ENCODE data around the gene HGFAC.

HGFAC gene

DNA sequence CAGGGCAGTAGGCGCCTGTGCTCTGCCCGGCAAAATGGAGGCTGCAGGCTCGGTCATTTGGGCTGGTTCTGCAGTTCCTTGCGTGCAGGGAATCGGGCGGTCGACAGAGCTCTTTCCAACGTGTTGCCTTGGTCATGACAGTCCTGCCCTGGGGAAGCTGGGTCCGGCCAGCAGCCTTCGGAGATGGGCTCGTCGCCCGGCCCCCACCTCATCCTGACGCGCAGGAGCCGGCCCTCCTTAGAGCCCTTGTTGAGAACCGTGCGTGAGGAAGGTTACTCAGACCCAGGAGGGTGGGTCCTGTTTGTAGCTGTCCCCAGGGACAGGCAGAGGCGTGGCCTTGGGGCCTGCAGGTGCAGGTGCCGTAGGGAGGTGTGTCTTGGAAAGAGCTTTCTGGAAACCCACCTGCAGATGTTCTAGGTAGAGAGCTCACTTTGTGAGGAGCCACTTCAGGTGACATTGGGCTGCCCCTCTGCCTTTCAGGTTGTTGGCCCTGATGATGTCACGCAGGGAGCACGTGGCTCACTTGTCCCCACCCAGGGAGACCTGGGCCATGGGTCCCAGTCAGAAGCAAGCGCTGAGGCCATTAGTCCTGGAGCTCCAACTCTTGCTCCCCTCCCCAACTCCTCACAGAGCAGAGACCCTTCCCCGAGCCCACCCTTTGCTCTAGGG, 15.2 kb upstream of the HGFAC start:
- no peak for DNase-seq (ENCODE audit: low read depth)

DNA sequence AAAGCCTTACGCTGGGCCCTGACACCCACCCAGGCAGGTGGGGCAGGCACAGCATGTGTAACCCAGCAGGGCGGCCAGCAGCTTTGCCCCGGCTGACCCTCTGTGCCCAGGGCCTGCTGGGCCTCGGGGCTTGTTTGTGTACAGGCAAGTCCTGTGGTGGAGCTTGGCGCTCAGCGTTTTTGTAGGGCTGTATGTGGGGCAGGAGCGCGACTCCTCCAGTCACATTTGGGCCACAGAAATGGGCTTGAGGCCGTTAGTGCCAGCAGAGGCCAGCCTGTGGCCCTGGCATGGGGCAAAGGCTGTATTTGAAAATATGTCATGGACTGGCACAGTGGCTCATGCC, 14.7 kb upstream of the HGFAC start:
- no peak for DNase-seq (ENCODE audit: low read depth)

DNA sequence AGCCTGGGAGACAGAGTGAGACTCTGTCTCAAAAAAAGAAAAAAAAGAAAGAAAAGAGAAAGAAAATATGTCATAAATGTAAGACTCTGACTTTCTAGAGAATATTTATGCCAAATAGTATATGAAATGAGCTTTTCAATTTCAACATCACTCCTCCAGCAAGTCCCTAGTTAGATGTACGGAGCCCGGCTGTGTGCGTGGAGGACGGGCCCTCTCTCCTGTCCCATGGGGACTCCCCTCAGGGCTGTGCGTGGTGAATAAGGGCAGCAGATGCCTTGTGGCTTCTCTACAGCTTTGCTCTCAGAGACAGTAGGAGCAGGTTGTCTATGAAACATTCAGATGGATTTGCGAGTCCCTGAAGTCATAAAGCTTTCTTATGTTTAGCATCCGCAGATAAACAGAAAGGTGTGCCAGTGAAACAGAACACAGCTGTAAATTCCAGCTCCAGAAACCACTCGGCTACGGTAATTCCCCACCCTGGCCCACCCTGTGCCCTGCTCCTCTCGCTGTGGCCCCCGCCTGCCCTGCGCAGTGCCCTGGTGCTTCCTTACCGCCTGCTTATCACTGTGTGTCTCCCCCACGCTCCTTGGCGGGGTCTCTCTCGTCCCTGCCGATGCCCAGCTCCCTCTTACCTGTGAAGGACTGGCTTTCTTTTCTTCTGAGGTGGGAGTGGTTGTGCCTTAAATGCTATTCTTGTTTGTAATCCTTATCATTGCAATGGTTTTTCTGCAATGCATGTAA, 13.9 kb upstream of the HGFAC start:
- no peak for DNase-seq (ENCODE audit: low read depth)

DNA sequence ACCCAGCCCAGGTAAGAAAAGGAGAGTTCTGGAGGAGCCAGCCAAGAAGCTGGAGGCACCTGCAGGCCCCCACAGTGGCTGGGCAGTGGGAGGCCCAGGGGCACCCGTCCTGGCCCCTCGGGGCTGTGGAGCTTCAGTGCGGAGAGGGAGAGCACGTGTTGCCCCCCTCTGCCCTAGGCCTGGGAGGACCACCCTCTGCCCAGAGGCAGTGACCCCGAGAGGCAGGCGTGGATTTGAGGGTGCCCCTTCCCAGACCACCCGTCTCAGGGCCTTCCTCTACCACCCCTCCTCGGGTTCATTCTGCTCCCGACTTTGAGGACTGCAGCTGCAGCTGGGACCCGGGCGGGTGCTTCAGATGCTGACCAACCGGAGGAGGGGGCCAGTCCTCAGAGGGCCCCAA, 12.1 kb upstream of the HGFAC start:
- DNase-seq (ENCODE audit: low read depth), result no peak

DNA sequence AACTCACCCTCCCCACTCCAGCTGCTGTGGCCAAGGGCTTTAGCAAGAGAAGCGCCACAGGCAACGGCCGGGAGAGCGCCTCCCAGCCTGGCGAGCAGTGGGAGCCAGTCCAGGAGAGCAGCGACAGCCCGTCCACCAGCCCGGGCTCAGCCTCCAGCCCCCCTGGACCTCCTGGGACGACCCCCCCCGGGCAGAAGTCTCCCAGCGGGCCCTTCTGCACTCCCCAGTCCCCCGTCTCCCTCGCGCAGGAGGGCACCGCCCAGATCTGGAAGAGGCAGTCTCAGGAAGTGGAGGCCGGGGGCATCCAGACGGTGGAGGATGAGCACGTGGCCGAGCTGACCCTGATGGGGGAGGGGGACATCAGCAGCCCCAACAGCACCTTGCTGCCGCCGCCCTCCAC, 11.2 kb upstream of the HGFAC start:
- DNase-seq (ENCODE audit: low read depth), result no peak

DNA sequence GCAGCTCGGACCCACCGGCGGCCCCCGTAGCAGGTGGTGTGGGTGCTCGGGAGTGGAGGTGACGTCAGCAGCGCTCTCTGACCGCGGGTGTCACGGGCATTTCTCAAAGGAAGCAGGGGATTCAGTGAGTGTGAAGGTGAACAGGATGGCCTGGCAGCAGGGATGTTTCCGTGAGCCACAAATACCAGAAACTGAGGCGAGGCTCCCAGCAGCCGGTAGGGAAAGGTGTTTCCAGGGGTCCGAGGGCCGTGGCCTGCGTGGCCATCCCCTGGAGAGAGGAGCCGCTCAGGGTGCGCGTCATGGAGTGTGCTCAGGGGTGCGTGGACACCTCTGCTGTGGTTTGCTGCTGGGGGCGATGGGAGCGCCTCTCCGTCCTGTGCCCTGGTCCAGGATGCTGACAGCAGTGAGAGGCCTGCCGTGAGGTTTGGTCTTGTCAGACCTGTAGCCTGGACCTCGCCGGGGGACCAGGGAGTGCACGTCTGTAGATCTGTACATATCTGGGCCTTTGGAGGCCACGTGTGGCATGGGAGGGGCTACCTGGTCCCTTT, 10.2 kb upstream of the HGFAC start:
- no peak for DNase-seq (ENCODE audit: low read depth)

DNA sequence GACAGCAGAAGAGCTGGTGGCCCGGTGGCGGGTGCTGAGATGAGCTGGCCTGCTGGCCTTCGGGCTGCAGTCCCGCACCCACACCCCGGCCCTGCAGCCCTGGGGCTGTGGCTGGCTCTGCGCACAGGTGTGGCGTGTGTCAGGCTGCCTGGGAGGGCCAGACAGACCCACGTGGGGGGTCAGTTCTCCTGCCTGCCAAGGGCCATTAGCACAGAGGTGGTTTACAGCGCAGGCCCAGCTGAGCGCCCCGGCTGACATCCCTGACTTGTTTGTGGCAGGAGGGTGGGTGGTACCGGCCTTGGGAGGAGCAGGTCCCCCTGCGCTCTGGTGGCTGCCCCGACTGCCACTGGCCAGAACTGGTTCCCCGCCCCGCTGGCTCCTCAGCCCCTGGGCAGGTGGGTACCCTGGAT, 9.4 kb upstream of the HGFAC start:
- no peak for DNase-seq (ENCODE audit: low read depth)

DNA sequence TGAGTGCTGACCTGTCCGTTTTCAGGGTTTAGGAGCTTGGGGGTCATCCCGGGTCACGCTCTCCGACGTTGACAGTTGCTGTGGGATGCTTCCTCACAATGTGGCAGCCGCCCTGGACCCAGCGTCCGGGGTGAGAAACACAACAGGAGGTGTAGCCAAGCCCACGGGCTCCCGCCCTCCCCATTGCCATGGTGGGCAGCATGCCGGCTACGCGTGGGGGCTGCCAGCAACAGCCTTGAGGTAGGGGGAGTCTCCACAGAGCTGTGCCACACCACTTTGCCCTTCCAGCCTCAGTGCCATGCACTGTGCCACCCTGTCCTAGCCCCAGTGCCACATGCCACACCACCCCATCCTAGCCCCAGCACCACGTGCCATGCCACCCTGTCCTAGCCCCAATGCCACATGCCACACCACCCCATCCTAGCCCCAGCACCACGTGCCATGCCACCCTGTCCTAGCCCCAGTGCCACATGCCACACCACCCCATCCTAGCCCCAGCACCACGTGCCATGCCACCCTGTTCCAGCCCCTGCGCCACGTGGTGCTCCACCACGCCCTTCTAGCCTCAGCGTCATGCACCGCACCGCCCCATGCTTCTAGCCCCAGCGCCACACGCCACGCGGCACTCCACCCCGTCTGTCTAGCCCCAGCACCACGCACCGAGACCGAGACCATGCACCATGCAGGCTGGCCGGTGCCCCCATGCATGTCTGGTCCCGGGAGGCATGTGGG, 8.5 kb upstream of the HGFAC start:
- no peak for DNase-seq (ENCODE audit: low read depth)

DNA sequence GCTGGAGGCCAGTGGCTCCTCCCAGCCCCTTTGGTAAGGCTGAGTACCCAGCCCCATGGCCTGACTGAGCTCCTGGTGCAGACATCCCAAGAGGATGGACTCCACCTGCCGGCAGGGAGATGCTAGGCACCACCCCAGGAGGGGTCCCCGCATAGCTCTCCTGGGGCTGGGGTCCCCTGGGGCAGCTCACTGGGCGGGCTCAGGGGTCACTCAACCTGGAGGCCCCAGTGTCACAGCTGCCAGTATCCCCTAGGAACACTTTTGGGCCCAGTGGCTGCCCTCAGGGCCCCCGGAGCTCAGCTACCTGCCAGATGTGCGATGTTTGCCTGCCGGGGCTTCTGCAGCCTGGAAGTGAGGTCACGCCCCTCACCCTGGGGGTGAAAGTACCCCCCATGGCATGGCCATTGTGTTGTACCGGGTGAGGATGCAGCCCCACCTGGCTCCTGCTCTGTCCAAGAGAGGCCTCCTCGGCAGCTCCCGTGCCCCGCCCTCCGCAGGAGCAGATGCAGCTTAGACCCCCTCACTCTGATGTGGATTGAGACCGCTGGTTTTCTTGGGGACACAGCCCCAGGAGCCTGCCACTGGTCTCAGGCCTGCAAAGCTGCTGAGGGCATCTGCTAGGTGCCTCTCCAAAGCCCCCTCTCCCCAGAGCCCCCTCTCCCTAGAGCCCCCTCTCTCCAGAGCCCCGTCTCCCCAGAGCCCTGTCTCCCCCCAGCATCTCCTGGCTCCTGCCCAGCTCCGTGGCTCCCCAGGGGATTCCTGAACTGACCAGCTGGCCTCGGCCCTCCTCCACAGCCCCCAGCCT, 6.7 kb upstream of the HGFAC start:
- no peak for DNase-seq (ENCODE audit: low read depth)

DNA sequence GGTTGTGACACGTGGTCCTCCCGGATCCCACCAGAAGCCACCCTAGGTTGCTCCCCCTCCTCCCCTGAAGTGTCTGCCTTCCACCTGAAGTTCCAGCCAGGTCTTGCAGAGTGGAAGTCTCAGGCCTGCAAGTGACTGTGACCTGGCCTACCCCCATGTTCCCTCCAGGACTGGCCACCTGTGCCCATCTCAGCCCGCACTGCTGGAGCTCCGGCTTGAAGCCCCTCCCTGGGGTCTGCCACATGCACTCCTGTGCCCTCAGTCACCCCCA, 6.1 kb upstream of the HGFAC start:
- no peak for DNase-seq (ENCODE audit: low read depth)

DNA sequence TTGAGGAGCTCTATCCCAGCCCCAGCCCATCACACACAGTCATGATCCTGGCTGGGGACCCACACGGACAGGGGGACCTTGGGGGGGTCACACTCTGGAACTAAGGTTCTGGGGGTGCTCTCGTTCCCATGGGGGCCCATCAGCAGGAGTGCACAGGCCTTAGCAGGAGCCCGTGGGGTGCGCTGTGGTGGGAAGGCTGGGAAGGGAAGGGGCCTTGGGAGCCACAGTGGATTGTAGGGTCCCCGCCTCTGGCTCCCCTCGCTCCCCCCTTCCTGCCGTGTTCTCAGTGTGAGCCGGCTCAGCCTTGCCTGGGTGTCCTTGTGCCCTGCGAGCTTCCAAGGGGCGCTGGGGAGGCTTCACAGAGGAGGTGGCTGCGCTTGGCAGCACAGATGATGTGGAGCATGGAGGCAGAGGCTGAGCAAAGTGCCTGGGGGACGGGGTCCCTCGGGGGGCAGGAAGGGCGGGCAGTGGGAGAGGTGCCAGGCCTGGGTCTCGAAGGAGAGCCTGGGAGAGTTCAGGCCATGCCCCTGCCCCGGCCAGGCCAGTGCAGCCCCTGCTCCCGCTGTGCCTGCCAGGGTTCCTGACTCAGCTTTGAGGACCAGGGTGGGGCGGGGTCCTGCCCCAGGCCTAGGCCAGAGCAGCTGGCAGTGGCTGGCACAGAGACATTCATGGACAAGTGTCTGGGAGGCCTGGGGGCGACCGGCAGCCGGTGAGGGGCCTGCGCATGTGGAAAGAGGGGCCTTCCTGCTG, 5.5 kb upstream of the HGFAC start:
- no peak for DNase-seq (ENCODE audit: low read depth)

DNA sequence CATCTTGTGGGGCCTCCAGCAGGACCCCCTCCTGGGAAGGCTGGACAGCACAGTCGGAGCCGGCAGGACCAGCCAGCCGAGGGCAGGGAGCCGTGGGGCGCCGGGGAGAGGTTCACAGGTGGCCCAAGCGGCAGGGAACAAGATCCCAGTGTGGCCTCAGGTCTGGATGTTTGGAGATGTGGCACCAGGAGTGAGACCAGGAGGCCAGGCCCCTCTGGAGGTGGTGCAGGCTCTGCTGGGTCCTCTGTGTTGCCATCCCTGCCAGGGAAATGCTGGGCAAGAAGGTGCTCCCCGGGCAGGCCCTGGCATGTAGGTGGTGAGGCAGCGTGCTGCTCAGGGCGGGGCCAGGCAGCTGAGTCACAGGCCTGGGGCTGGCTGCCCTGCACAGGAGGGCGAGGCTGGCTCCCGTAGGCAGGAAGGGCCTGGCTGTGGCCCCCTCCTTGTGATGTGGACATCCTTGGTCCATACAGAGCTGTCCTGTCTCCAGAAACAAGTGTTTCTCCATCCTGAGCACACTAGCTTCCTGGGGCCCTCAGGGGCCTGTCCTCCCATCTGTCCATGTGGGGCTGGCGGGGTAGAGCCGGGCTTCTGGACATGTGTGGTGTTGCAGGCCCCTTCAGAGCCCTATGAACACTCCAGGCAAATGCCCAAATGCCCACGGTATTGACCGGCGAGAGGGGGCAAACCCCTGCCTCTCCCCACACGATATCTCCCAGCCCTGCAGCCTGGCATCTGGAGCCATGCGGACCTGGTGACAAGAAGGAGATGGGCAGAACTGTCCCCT, 4.8 kb upstream of the HGFAC start:
- no peak for DNase-seq (ENCODE audit: low read depth)

DNA sequence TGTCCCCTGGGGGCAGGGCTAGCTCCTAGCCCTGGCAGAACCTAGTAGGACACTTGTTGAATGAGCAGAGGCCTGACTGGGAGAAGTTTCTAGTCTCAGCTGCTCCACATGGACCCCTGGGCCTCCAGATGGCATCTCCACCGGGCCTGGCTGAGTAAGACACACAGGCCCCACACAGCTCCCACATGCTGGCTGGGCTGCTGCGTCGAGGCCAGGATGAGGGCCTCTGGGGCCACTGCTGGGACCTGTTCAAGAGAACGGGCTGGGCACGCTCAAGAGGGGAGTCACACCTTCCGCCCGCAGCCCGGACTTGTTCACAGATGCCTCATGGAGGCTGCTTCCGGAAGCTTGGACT, 4.2 kb upstream of the HGFAC start:
- no peak for DNase-seq (ENCODE audit: low read depth)

DNA sequence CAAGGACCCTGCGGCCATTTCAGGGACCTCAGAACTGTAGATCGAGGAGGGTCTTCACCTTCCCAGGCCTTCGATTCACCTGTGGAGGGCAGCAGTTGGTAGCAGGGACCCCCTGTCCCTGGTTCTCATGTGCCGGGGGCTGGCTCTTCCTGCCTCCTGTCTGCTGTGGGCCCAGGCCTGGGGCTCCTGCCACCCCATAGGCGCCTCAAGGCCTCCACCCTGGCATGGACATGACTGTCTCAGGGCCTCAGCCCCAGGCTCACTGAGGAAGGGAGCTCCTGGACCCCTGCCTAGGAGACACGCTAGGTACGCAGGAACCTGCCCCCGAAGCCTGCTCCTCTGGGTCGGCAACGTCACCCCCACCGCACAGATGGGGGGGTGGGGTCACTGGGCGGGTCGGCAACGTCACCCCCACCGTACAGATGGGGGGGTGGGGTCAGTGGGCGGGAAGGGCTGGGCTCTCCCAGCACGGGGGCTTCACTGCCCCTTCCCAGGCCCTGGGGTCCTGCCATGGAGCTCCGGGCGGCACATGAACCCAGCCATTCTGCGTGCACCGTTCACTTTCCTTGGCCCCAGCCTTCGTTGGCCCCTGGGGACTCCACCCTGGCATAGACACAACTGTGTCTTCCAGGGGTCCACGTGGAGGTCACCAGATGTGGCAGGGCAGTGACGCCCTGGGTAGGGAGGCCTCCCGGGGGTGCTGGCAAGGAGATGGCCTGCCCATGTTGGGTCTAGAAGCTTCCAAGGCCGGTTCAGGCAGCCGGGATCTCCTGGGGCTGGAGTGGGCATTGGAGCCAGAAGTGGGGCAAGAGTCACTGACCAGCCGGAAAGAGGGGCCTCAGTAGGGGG, 3.5 kb upstream of the HGFAC start:
- no peak for DNase-seq (ENCODE audit: low read depth)

DNA sequence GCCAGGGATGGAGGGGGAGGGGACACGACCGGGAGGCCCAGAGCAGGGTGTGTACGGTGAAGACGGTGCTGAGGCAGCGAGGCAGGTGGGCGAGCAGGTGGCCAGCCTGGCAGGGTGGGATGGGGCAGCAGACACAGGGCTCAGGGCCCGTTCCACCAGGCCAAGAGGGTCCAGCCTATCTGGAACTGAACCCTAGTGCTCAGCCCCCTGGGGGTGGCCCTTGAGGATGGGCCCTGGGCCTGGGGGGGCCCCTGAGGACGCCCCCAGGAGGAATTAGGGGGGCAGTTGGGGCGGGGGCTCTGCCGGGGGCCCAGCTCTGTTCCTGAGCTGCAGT, 3.0 kb upstream of the HGFAC start:
- no peak for DNase-seq (ENCODE audit: low read depth)

DNA sequence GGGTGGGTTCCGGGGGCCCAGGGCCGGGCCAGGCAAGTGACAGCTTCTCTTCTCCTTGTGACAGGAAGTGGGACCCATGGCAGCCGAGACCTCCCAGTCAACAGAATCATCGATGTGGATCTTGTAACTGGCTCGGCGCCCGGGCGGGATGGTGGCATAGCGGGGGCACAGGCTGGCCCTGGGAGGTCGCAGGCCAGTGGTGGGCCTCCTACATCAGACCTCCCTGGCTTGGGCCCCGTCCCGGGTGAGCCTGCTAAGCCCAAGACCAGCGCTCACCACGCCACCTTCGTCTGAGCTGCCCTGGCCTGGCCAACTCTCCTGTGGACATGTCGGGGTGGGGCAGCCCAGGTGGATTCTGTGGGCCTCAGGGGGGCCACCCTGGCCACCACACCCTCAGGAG, 2.4 kb upstream of the HGFAC start:
- DNase-seq (ENCODE audit: low read depth), result no peak

DNA sequence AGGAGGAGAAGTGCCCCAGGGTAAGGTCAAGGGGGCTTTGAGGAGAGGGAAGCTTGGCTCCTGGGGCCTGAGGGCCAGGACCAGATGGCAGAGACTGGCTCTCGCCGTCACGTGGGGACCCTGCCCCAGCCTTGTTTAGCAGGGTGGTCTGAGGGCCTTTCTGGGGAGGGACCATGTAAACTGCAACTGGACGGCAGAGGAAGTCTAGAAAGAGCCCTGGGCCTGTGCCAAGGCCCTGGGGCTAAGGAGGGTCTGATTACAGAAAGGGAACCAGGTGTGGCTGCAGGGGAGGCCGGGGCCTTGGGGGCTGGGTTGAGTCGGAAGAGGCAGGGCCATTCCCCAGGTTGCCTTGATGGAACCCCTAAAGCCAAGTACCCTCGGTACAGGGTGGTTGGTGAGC, 1.8 kb upstream of the HGFAC start:
- DNase-seq (ENCODE audit: low read depth), result no peak

DNA sequence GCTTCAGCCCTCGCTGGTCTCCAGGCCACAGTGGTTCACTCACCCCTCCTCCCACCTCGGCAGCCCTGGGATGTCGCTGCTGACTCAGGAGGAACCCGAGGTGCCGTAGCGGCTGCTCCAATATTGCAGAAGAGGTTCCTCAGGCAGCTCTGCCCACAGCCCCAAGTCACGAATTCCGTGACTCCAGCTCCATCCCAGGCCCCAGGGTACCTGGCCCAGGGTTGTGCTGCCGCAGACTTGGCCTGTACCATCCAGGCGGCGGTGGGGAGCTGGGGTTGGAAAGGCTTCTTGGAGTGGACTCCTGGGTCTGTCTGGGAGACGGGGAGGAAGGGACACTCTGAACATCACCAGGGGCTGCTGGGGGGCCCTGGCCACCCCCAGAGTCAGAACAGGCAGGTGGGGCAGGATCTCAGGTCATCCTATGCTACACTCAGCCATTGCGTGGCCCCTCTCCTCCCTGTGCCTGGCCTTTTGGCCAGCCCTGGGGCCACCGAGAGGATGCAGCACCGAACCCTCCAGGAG, 728 bp upstream of the HGFAC start:
- DNase-seq (ENCODE audit: low read depth), result peak; percentile 31

DNA sequence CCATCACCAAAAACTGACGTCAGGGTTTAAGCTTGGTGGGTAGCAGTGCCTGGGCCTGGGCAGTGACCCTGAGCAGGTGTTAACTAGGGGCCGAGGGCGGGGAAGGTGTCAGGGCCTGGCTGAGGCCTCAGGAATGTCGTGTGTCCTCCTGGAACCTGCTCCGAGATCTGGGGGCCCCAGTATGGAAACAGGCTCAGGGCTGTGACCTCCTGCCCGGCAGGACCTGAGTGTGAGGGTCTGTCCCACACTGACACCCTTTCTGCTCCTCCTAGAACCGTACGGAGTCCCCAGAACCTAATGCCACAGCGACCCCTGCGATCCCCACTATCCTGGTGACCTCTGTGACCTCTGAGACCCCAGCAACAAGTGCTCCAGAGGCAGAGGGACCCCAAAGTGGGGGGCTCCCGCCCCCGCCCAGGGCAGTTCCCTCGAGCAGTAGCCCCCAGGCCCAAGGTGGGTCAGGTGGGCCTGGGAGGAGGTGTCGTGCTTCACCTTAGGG, 741 bp downstream of the HGFAC start:
- no peak for DNase-seq (ENCODE audit: low read depth)
